ENCODE data around the gene PDGFC. TPM values are rescaled to one million over a fixed set of nuclear protein-coding genes. Genes with fewer than 3 reads are reported as not detected.
"Not testable (repeated sequence)": the region's sequence is repeated elsewhere in the genome, so short reads cannot be mapped to it uniquely, and the experiment has no call there.

The PDGFC gene
- total and polyA plus RNA-seq, 9 donors, result 18.6 to 58.0 (median 36.2) TPM

DNA sequence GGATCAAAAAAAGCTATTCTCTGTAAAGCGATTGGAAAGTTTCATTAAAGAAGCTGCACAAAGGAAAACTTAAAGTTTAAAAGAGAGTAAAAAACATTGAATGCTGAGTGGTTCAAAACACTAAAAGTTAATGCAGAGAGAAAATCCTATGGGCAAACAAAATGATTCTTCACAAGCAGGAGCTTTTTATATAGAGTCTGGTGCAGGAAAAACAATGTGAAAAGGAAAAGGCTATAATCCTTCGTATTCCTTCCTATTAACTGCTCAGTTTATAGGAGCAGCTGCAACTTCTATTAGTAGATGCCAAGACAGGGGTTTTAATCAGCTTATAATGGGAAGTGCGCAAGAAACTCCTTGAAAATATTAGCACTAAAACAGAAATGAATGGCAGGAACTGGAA lies 100.7 kb downstream of the PDGFC start:
- TF ChIP-seq, protein P1, sequence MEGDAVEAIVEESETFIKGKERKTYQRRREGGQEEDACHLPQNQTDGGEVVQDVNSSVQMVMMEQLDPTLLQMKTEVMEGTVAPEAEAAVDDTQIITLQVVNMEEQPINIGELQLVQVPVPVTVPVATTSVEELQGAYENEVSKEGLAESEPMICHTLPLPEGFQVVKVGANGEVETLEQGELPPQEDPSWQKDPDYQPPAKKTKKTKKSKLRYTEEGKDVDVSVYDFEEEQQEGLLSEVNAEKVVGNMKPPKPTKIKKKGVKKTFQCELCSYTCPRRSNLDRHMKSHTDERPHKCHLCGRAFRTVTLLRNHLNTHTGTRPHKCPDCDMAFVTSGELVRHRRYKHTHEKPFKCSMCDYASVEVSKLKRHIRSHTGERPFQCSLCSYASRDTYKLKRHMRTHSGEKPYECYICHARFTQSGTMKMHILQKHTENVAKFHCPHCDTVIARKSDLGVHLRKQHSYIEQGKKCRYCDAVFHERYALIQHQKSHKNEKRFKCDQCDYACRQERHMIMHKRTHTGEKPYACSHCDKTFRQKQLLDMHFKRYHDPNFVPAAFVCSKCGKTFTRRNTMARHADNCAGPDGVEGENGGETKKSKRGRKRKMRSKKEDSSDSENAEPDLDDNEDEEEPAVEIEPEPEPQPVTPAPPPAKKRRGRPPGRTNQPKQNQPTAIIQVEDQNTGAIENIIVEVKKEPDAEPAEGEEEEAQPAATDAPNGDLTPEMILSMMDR (IDR thresholded peaks at IDR 0.05), result no peak
- TF ChIP-seq EP300 (IDR thresholded peaks at IDR 0.05) (no peak), POLR2A (IDR thresholded peaks at IDR 0.05) (no peak)
- intact Hi-C loops (cut with DNase I), result no loop called here
- Histone ChIP-seq H3K27ac (no peak overlapping the region), H3K4me1 (ENCODE audit: insufficient read depth) (no peaks in the 10 kb centered on the region), H3K27me3 (no peaks in the 10 kb centered on the region), H3K4me3 (no peak overlapping the region), H3K36me3 (no peaks in the 10 kb centered on the region), H3K9me3 (no peaks in the 10 kb centered on the region)
- WGBS, 3 donors, result 45 to 59% (median 50%) methylated on average over 3 of the region's 3 CpGs
- no peak for DNase-seq

DNA sequence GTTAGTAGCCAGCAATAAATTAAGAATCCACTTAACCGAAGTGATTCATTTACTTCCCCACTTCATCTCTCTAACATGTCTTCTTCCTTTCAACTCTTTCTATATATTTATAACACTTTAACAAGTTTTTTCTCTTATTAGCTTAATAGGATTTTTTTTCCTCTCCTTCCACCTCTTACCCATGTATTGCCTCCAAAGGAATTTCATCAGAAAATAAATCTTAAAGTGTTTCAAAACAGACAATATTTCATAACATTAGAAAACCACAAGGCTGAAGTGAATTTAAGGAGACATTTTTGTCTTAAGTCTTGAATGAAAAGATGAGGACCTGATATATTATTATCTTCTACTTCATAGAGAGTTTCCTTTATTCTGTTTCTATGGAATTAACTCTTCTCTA lies 101.5 kb downstream of the PDGFC start:
- intact Hi-C loops (cut with DNase I), result no loop called here

DNA sequence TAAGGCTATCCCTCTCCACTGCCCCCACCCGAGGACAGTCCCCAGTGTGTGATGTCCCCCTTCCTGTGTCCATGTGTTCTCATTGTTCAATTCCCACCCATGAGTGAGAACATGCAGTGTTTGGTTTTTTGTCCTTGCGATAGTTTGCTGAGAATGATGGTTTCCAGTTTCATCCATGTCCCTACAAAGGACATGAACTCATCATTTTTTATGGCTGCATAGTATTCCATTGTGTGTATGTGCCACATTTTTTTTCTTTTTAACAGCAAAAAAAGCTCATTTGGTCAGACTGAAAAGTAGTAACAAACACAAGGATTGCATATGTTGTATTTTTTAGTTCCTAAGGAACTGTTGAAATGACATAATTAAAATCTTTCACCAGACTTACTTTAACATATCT lies 105.5 kb downstream of the PDGFC start:
- H3K27me3 ChIP-seq; H3K4me1 ChIP-seq (ENCODE audit: insufficient read depth); H3K36me3 ChIP-seq; H3K27ac ChIP-seq; DNase-seq; H3K4me3 ChIP-seq; H3K9me3 ChIP-seq; intact Hi-C loops (cut with DNase I): not testable (repeated sequence)
- WGBS, 3 donors, result 95 to 97% (median 97%) methylated on average over 2 of the region's 2 CpGs

More for the DNA sequence above, 101.5 kb downstream of the PDGFC start:
- Histone ChIP-seq H3K9me3 (no peaks in the 10 kb centered on the region), H3K4me3 (no peak overlapping the region), H3K36me3 (no peaks in the 10 kb centered on the region), H3K4me1 (ENCODE audit: insufficient read depth) (no peaks in the 10 kb centered on the region), H3K27me3 (no peaks in the 10 kb centered on the region), H3K27ac (no peak overlapping the region)
- DNase-seq, result no peak
- WGBS, 3 donors, result 71 to 79% (median 75%) methylated on average over 1 of the region's 1 CpG
- TF ChIP-seq, protein P1 (IDR thresholded peaks at IDR 0.05), result no peak
- TF ChIP-seq POLR2A (IDR thresholded peaks at IDR 0.05) (no peak), EP300 (IDR thresholded peaks at IDR 0.05) (no peak)

DNA sequence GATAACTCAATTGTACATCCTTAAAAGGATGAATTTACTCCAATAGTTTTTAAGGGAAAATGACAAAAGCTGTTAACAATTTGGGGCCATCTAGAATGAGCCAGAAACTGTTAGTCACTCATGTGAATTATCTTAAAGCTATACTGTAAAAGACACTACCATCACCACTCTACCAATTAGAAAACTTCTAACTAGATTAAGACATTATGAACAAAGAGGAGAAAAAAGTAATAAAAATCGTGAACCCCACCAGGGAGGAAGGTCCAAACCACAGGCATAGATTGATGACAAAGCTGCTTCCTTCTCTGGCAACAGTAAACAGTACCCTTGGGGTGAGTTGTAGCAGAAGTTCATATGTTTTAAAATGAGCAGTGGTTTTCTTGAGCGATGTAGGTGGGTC lies 106.1 kb downstream of the PDGFC start:
- DNase-seq, result no peak
- intact Hi-C loops (cut with DNase I), result no loop called here
- Histone ChIP-seq H3K27ac (no peak overlapping the region), H3K9me3 (no peaks in the 10 kb centered on the region), H3K36me3 (no peaks in the 10 kb centered on the region), H3K27me3 (no peaks in the 10 kb centered on the region), H3K4me3 (no peak overlapping the region), H3K4me1 (ENCODE audit: insufficient read depth) (no peaks in the 10 kb centered on the region)
- TF ChIP-seq EP300 (IDR thresholded peaks at IDR 0.05) (no peak), POLR2A (IDR thresholded peaks at IDR 0.05) (no peak)
- TF ChIP-seq, protein P1 (IDR thresholded peaks at IDR 0.05), result no peak
- 95 to 96% (median 95%) methylated on average over 2 of the region's 2 CpGs for WGBS, 3 donors

DNA sequence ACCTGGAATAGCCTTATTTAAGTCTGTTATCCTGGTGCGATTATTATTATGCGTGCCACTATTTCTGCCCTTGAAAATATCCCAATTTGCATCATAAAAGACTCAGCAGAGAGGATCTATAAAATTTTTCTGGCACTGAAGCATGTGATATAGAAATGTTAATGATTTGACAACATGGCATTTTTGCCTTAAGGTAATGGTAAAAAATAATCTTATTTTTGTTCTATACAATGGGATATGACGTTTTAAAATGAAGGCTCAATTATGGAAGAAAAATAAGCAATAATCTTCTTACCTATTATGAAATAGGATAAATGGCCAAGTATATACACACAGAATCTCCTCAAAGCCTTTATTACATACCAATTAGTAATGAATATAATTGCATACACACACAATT lies 113.5 kb downstream of the PDGFC start:
- Histone ChIP-seq H3K27ac (no peak overlapping the region), H3K9me3 (no peaks in the 10 kb centered on the region), H3K4me1 (ENCODE audit: insufficient read depth) (no peaks in the 10 kb centered on the region), H3K27me3 (no peaks in the 10 kb centered on the region), H3K36me3 (no peaks in the 10 kb centered on the region), H3K4me3 (no peak overlapping the region)
- no peak for TF ChIP-seq EP300 (IDR thresholded peaks at IDR 0.05)
- TF ChIP-seq, protein P1 (IDR thresholded peaks at IDR 0.05), result no peak
- TF ChIP-seq POLR2A (IDR thresholded peaks at IDR 0.05), result no peak
- intact Hi-C loops (cut with DNase I), result no loop called here
- WGBS, 3 donors, result 95 to 98% (median 97%) methylated on average over 3 of the region's 3 CpGs
- DNase-seq, result no peak
